Measurements from ENCODE around the gene CDH18. TPM values are rescaled to one million over a fixed set of nuclear protein-coding genes. Genes with fewer than 3 reads are reported as not detected.

Gene CDH18
- total RNA-seq, 2 donors from 2014 or later: 1.2 TPM; not detected in 1

DNA sequence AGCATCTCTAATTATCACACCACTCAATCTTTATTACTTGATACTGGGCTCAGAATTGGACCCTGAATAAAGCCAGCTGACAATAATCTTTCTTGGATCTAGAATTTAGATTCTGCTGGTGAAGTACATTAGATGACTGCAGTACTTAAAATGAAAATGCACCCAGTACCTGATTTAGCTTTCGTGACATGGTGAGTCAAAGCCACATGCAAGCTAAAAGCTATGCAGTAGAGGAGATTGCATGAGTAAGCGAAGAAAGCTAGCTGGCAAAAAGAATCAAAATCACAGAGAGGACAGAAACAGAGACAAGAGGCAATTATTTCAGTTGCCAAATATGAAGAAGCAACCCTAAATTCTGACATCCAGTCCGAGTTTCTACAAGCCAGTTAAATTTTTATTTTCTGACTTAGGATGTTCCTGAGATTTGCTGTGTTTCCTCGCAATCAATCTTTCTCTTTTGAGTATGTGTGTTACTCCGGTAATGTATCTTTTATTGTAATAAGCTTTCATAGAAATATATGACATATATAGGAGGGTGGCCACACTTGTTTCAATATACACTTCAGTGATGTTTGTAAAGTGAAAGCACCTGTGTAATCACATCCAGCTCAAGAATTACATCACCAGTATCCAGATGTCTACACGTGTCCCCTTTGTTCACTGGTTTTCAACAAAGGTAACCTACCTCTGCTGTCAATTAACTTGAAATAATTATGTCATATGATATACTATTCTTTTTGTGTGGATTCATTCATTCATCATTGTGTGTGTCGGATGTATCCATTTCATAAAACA, 101.7 kb downstream of the CDH18 start:
- TF ChIP-seq POLR2AphosphoS5 (IDR thresholded peaks at IDR 0.05) (no peak), POLR2A (IDR thresholded peaks at IDR 0.05) (no peak)
- TF ChIP-seq, protein P1, sequence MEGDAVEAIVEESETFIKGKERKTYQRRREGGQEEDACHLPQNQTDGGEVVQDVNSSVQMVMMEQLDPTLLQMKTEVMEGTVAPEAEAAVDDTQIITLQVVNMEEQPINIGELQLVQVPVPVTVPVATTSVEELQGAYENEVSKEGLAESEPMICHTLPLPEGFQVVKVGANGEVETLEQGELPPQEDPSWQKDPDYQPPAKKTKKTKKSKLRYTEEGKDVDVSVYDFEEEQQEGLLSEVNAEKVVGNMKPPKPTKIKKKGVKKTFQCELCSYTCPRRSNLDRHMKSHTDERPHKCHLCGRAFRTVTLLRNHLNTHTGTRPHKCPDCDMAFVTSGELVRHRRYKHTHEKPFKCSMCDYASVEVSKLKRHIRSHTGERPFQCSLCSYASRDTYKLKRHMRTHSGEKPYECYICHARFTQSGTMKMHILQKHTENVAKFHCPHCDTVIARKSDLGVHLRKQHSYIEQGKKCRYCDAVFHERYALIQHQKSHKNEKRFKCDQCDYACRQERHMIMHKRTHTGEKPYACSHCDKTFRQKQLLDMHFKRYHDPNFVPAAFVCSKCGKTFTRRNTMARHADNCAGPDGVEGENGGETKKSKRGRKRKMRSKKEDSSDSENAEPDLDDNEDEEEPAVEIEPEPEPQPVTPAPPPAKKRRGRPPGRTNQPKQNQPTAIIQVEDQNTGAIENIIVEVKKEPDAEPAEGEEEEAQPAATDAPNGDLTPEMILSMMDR (IDR thresholded peaks at IDR 0.05): no peak
- Histone ChIP-seq H3K36me3 (no peaks in the 10 kb centered on the region), H3K4me1 (replicated peaks) (no peaks in the 10 kb centered on the region), H3K4me3 (no peak overlapping the region), H3K27me3 (replicated peaks; ENCODE audit: insufficient read depth) (no peaks in the 10 kb centered on the region), H3K27ac (no peak overlapping the region), H3K9me3 (no peaks in the 10 kb centered on the region)
- 42% methylated on average over 7 of the region's 7 CpGs for WGBS
- DNase-seq (ENCODE audit: low spot score): no peak
- intact Hi-C loops (cut with DNase I): no loop called here

DNA sequence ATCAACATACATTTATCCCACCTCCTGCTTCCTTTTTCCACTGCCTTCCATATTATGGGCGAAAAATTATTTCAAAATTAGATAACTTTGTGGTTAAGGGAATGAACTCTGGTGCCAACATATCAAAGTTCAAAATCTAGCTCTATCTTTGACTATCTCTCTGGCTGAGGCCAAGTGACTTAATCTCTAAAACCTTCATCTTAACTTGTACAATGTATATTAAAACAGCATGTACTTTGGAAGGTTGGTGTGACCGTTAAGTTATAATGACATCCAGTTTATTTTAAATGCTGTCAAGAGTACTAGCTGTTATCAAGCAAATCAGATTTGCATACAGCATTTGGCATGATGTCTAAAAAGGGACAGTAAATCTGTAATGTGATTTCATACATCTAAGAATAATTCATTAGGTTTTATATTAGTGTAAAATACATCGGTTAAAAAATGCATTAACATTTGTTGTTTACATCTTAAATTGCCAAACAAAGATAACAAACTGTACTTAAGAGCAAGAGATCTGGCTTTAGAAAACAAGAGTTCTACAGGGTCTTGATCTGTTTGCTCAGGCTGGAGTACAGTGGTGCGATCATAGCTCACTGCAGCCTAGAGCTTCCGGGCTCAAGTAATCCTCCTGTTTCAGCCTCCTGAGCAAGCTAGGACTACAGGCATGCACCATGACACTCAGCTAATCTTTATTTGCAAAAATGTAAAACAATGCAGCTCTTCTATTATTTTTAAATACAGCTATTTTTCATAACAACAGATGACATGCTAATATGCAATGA, 102.8 kb downstream of the CDH18 start:
- DNase-seq (ENCODE audit: low spot score): no peak
- TF ChIP-seq, protein P1 (IDR thresholded peaks at IDR 0.05): no peak
- no peak for TF ChIP-seq POLR2A (IDR thresholded peaks at IDR 0.05)
- no peak for TF ChIP-seq POLR2AphosphoS5 (IDR thresholded peaks at IDR 0.05)

GRCh38 chr5:19880859-19881436, 107.1 kb downstream of the CDH18 start:
- intact Hi-C loops (cut with DNase I): no loop called here

More for the DNA sequence above, 102.8 kb downstream of the CDH18 start:
- H3K27me3 ChIP-seq (replicated peaks; ENCODE audit: insufficient read depth): no peaks in the 10 kb centered on the region
- H3K9me3 ChIP-seq: no peaks in the 10 kb centered on the region
- 59% methylated on average over 5 of the region's 5 CpGs for WGBS
- H3K4me1 ChIP-seq (replicated peaks): no peaks in the 10 kb centered on the region
- no peaks in the 10 kb centered on the region for H3K36me3 ChIP-seq
- intact Hi-C loops (cut with DNase I): no loop called here
- H3K27ac ChIP-seq: no peak overlapping the region
- H3K4me3 ChIP-seq: no peak overlapping the region

DNA sequence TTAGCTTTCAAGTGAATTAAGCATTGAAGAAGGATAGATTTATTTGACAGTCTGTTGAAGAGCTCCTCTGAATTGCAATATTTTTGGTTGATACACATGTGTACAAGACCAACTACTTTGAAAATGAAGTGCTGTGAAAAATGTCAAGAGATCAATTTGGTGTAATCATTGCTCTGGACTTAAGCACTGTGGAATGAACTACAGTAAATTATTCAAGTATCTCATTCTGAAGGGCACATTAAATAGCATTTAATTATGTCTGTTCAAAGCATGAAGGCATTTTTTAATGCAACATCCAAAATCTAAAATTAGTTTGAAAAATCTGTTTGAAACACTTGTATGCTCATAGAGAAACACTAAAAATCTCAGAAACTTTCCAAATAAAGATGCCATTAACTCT, 107.5 kb downstream of the CDH18 start:
- TF ChIP-seq, protein P1 (IDR thresholded peaks at IDR 0.05): no peak
- TF ChIP-seq POLR2A (IDR thresholded peaks at IDR 0.05) (no peak), POLR2AphosphoS5 (IDR thresholded peaks at IDR 0.05) (no peak)
- no peaks in the 10 kb centered on the region for H3K27me3 ChIP-seq (replicated peaks; ENCODE audit: insufficient read depth)
- no peaks in the 10 kb centered on the region for H3K9me3 ChIP-seq
- no peak overlapping the region for H3K27ac ChIP-seq
- no peak overlapping the region for H3K4me3 ChIP-seq
- H3K4me1 ChIP-seq (replicated peaks): no peaks in the 10 kb centered on the region
- intact Hi-C loops (cut with DNase I): no loop called here
- no peaks in the 10 kb centered on the region for H3K36me3 ChIP-seq
- DNase-seq (ENCODE audit: low spot score): no peak

More at GRCh38 chr5:19880859-19881436, 107.1 kb downstream of the CDH18 start:
- no peaks in the 10 kb centered on the region for H3K27me3 ChIP-seq (replicated peaks; ENCODE audit: insufficient read depth)
- no peaks in the 10 kb centered on the region for H3K9me3 ChIP-seq
- WGBS: 3% methylated on average over 1 of the region's 1 CpG
- H3K27ac ChIP-seq: no peak overlapping the region
- DNase-seq (ENCODE audit: low spot score): no peak
- no peaks in the 10 kb centered on the region for H3K36me3 ChIP-seq
- TF ChIP-seq POLR2A (IDR thresholded peaks at IDR 0.05) (no peak), POLR2AphosphoS5 (IDR thresholded peaks at IDR 0.05) (no peak)
- TF ChIP-seq, protein P1 (IDR thresholded peaks at IDR 0.05): no peak
- H3K4me3 ChIP-seq: no peak overlapping the region
- no peaks in the 10 kb centered on the region for H3K4me1 ChIP-seq (replicated peaks)
